SW480 (cell line): Measurements from ENCODE around the gene ZDHHC13.

Source experiments
- DNase-seq: peaks from one replicate; pipeline ENCODE4 v3.0.0-alpha.2; 2016; ENCODE audit warnings: low spot score

ZDHHC13 gene

GRCh38 chr11:19208959-19209546 lies 92.1 kb downstream of the ZDHHC13 start:
- no peak for DNase-seq

GRCh38 chr11:19209617-19210370 lies 92.8 kb downstream of the ZDHHC13 start:
- no peak for DNase-seq

GRCh38 chr11:19216021-19216420 lies 99.1 kb downstream of the ZDHHC13 start:
- DNase-seq = no peak

GRCh38 chr11:19216709-19217374 lies 99.9 kb downstream of the ZDHHC13 start:
- no peak for DNase-seq

- DNase-seq = no peak
These were observed 101.2 kb downstream of the ZDHHC13 start for GRCh38 chr11:19218216-19218615.

GRCh38 chr11:19218786-19219460 lies 102.0 kb downstream of the ZDHHC13 start:
- DNase-seq = no peak

- no peak for DNase-seq
These were observed 104.1 kb downstream of the ZDHHC13 start for GRCh38 chr11:19220903-19221724.

GRCh38 chr11:19225123-19225522 lies 108.2 kb downstream of the ZDHHC13 start:
- DNase-seq = no peak

- DNase-seq = no peak
These were observed 108.6 kb downstream of the ZDHHC13 start for GRCh38 chr11:19225581-19225980.
